SIG-M5 treated with dmso at 0.1 percent for 504 hours (cell line): ENCODE data around the gene COBLL1.

Experiments
- DNase-seq: peaks from one replicate; lab custom pipeline; 2025; ENCODE audit not compliant: unreplicated experiment; lab: John Stamatoyannopoulos, UW

COBLL1 gene

GRCh38 chr2:164823126-164823525 is 18.5 kb downstream of the COBLL1 start:
- no peak for DNase-seq

GRCh38 chr2:164821338-164821737 is 20.3 kb downstream of the COBLL1 start:
- DNase-seq: no peak

- no peak for DNase-seq
Measured at GRCh38 chr2:164818149-164819136, 23.2 kb downstream of the COBLL1 start.

GRCh38 chr2:164816900-164817299 is 24.7 kb downstream of the COBLL1 start:
- DNase-seq: no peak

- no peak for DNase-seq
Measured at GRCh38 chr2:164816046-164816445, 25.6 kb downstream of the COBLL1 start.

- DNase-seq: no peak
Measured at GRCh38 chr2:164815071-164815793, 26.4 kb downstream of the COBLL1 start.

GRCh38 chr2:164813535-164813934 is 28.1 kb downstream of the COBLL1 start:
- DNase-seq: no peak

GRCh38 chr2:164812378-164812777 is 29.2 kb downstream of the COBLL1 start:
- no peak for DNase-seq

GRCh38 chr2:164811819-164812218 is 29.8 kb downstream of the COBLL1 start:
- no peak for DNase-seq

- no peak for DNase-seq
Measured at GRCh38 chr2:164810843-164811242, 30.8 kb downstream of the COBLL1 start.

GRCh38 chr2:164808776-164809175 is 32.8 kb downstream of the COBLL1 start:
- no peak for DNase-seq

GRCh38 chr2:164803776-164804466 is 37.7 kb downstream of the COBLL1 start:
- no peak for DNase-seq

- DNase-seq: no peak
Measured at GRCh38 chr2:164802095-164802707, 39.4 kb downstream of the COBLL1 start.

GRCh38 chr2:164800572-164800971 is 41.1 kb downstream of the COBLL1 start:
- DNase-seq: no peak

GRCh38 chr2:164797627-164798026 is 44.0 kb downstream of the COBLL1 start:
- DNase-seq: no peak

GRCh38 chr2:164796999-164797398 is 44.6 kb downstream of the COBLL1 start:
- no peak for DNase-seq

GRCh38 chr2:164794432-164795231 is 47.0 kb downstream of the COBLL1 start:
- no peak for DNase-seq

GRCh38 chr2:164794016-164794415 is 47.6 kb downstream of the COBLL1 start:
- DNase-seq: no peak

GRCh38 chr2:164793529-164793928 is 48.1 kb downstream of the COBLL1 start:
- no peak for DNase-seq
